ENCODE measurements around the gene KLK12.

KLK12 gene, protein sequence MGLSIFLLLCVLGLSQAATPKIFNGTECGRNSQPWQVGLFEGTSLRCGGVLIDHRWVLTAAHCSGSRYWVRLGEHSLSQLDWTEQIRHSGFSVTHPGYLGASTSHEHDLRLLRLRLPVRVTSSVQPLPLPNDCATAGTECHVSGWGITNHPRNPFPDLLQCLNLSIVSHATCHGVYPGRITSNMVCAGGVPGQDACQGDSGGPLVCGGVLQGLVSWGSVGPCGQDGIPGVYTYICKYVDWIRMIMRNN

DNA sequence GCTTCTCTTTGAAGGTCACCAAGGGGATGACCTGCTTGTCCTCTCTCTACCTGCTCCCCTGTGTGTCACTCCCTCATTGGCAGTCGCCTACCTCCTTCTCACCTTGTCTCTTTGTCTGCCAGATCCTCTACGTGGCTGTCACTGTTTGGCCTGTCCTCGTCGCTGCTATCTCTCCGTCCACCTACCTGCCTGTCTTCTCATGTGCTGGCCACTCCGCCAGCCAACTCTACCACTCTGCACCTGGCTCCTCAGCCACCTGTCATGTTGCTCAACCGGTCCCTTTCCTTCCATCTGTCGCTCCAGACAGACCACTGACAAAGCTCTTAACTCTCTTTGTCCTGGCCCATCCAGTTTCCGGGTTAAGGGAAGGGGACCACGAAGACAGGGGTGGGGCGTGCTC lies at the start of gene KLK12:
Gene KLK12 (minus strand): TSS at position 299 of the 400 bp plus-strand sequence. CDS start 381 bp downstream, outside the sequence.
- in situ Hi-C loops (cut with HindIII; ENCODE audit: low sequenced_read_pairs): no loop called here

GRCh38 chr19:51084505-51084904 lies 49.7 kb upstream of the KLK12 start:
- in situ Hi-C loops (cut with HindIII; ENCODE audit: low sequenced_read_pairs): no loop called here

DNA sequence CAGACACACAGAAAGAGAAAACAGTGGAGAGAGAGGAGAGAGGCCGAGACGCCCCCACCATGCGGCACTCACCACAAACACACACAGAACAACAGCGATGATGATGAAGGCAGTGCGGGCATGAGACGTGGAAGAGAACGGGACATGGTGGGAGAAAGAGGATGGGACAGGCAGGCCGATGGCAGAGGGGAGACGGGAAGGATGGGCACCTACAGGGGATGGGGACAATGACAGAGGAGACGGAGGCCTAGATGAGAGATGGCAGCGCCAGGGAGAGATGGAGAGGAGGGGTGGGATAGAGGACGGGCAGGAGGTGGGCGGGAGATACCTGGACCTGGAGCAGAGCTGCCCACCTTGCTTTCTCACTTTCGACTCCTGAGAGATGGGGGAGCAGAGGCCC lies 49.0 kb upstream of the KLK12 start:
- in situ Hi-C loops (cut with HindIII; ENCODE audit: low sequenced_read_pairs): no loop called here

DNA sequence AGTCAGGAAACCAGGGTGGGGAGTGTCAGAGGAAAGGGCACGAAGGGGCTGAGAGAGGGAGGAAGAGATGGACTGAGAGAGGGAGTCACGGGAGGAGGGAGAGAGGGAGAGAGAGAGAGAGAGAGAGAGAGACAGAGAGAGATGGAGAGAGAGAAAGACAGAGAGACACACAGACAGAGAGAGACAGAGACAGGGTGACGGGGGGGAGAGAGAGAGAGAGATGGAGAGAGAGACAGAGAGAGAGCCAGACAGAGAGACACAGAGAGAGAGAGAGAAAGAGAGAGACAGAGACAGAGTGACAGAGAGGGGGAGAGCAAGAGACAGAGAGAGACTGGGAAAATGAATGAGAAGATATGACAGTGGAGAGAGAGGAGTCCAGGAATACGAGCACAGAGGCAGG lies 48.4 kb upstream of the KLK12 start:
- in situ Hi-C loops (cut with HindIII; ENCODE audit: low sequenced_read_pairs): no loop called here

DNA sequence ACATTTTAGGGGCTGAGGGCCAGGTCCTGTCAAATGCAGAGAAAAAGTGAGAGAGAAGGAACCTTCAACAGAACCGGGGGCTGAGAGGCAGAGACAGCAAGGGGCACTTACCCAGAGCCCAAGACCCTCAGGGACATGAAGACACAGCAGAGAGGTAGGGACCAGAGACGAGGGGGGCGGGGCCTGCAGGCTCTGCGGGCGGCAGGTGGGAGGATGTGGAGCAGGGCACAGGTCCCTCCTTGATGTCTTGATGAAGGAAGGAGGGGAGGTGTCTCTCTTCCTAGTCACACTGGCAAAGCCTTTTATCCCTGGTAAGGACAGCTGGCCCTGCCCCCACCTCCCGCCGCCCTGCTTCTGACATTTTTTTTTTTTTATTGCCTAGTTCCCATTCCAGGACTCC lies 47.8 kb upstream of the KLK12 start, which contains the start of gene KLK14:
Gene KLK14 (minus strand): TSS at position 277 of the 400 bp plus-strand sequence. CDS start 273 bp downstream, at position 4.
- in situ Hi-C loops (cut with HindIII; ENCODE audit: low sequenced_read_pairs): no loop called here

DNA sequence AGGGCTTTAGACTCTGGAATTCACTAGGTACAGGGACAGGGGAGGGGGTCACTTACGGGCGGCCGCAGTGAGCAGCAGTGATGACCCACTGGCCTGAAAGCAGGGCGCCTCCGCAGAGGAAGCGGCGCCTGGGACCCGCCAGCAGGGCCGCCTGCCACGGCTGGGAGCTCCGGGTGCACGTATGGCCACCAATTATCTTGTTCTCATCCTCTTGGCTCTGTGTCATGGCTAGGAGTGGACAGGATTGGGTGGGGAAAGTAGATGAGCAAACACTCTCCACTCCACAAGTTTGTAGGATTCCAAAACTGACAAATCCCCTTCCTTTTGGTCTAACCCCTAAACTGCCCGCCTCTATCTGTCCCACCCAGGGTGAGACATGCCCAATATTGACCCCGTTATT lies 46.7 kb upstream of the KLK12 start:
- in situ Hi-C loops (cut with HindIII; ENCODE audit: low sequenced_read_pairs): no loop called here

GRCh38 chr19:51079481-51080110 lies 44.8 kb upstream of the KLK12 start:
- in situ Hi-C loops (cut with HindIII; ENCODE audit: low sequenced_read_pairs): no loop called here

DNA sequence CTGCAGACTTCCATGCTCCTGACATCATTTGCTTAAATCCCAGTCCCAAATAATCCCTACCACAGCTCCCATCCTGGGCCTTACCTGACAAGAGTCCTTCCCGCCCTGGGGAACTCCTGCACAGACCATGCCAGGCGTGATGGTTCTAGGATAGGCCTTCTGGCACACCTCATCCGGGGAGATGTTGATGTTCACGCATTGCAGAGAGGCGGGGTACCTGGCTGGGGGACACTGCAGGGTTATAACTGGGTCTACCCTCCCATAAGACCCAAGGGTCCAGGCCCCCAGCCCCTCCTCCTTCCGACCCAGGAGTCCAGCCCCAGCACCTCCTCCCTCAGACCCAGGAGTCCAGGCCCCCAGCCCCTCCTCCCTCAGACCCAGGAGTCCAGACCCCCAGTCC lies 43.9 kb upstream of the KLK12 start:
- in situ Hi-C loops (cut with HindIII; ENCODE audit: low sequenced_read_pairs): no loop called here

DNA sequence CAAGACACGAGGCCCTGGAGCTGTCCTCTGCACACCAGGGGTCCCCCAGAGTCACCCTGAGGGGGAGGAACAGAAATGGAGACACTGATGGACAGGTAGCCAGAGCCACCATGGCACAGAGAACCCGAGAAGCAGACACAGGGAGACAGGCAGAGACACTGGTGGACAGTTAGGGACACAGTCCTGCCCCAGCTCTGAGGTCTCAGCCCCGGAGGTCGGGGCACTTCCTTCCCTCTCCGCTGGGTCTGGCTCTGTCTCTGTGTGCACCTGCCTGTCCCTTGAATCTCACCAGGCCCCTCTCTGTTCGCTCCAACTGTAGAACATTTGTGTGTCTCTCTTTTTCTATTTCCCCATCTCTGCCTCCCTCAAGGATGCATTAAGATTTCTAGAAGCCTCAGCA lies 43.3 kb upstream of the KLK12 start:
- in situ Hi-C loops (cut with HindIII; ENCODE audit: low sequenced_read_pairs): no loop called here

DNA sequence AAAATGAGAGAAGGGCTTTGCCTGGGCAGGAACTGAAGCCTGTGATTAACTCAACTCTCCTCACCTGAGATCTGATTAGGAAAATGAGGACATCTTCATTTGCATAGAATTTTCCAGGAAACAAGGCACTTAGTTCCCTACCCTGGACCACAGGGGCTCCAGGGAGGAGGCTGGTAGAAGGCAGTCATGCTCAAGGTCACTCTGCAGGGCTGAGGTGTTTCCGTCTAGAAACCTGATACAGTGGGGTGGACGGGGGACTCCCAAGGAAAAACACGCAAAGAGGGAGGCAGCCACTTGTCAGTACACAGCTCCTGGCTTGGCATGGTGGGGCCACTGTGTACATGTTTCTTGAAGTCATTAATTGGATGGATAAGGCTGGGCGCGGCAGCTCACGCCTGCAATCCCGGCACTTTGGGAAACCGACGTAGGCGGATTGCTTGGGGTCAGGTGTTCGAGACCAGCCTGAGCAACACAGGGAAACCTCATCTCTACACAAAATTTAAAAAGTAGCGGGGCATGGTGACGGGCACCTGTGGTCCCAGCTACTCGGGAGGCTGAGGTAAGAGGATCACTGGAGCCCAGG lies 41.9 kb upstream of the KLK12 start:
- in situ Hi-C loops (cut with HindIII; ENCODE audit: low sequenced_read_pairs): no loop called here

- in situ Hi-C loops (cut with HindIII; ENCODE audit: low sequenced_read_pairs): no loop called here
Observed at GRCh38 chr19:51075998-51076397, 41.2 kb upstream of the KLK12 start.

DNA sequence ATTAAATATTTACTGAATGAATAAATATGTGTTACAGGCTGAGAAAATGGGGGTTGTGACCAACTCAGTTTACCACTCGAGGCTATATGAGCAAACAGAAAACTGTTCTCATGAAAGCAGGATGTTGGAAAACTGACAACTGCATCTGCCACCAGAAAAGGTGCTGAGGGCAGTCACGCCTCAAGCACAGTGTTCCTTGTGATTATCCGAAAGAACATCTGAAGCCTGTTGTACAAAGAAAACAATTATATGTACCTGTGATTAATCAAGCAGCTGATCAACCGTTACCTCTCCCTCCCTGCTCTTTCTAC lies 36.2 kb upstream of the KLK12 start:
- in situ Hi-C loops (cut with HindIII; ENCODE audit: low sequenced_read_pairs): no loop called here

DNA sequence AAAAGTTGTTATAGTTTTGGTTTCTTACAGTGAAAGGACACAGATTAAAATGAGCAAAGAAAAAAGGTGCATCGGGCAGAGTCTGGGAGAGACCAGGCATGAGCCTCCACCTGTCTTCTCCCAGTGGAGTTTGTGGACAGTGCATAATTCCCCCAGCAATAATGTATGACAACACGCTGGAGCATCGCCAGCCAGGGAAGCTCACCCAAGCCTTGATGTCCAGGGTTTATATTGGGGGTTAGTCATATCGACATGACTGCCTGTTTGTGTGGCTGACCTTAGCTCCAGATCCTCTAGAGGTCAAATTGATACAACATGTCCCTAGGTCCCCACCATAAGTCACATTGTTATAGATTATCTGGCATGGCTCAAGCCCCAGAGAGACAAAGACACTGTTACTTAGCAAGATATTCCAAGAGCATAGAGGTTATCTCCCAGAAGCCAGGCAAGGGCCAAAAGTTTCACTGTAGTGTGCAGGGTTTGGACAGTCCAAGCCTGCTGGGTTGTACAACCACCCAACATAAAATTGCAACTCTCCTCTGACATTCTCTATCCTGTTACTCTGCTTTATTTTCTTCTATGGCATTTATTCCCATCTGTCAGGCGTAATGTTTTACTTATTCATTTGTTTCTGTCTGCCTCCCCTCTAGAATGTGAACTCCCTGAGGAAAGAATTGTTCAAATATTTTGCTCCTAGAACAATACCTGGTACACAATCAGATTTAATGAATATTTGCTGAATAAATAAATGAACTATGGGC lies 35.7 kb upstream of the KLK12 start:
- in situ Hi-C loops (cut with HindIII; ENCODE audit: low sequenced_read_pairs): no loop called here

GRCh38 chr19:51066393-51067186 lies 31.8 kb upstream of the KLK12 start:
- in situ Hi-C loops (cut with HindIII; ENCODE audit: low sequenced_read_pairs): no loop called here

DNA sequence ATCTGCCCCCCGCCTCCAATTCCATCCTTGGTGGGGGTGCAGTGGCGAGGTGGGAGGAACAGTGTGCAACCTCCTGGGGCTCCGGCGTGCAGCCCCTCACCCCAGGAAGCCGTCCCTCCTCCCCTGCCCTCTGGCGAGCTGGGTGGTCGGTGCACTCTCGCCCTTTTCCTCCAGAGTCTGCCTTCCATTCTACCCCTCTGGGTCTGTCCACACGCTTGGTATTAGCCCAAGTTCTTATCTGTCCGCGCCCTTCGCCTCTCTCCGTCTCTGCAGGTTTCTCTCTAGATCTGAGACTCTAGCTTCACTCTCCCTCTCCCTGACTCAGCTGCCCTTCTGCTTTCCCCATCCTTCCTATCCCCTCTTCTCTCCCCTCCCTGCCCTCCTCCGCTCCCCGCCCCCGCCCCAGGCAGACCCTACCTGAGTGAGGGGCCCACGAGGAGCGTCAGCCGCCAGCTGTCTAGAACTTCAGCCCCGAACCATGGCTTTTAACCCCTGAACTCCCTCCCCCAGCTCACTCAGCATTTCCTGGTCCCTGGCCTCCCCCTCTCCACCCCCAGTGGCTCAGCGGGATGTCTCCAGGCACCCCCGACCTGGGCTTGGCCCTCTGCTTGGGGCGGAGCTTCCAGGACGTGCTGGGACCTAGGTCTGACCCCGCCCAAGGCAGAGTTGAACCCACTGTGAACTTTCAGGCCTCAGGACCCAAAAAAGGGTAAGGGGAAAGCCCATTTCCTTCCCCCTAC lies 30.6 kb upstream of the KLK12 start:
- in situ Hi-C loops (cut with HindIII; ENCODE audit: low sequenced_read_pairs): no loop called here

DNA sequence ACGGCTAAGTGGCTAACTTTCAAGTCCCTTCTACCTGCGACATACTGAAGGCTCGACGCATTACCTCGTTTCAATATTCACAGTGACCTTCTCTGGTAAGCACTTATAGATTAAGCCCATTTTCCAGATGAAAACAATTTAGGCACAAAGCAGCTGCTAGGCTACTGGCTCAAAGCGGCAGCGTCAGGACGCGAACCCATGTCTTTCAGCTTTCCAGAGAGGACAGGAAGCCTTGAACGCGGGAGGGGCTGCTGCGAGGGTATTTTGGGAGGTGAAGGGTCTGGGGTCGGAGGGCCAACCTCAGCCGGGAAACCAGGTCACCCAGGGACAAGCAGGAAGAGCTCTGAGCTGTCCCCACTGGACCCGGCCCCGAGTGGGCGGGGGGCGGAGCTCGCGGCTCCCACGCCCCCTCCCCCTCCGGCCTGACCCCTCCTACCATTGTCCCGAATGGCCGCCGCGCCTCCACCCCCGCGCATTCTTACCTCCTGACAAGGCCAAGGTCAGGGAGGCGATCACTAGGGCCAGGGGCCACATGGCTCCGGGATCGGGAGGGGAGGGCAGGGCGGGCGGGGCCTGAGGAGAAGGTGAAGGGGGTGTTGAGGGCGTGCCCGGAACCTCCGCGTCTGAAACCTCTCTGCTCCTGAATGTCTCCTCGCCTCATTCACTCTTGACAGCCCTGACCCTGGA lies 29.9 kb upstream of the KLK12 start, which contains the start of gene KLK13:
Gene KLK13 (minus strand): TSS at position 559 of the 687 bp plus-strand sequence. CDS start 25 bp downstream, at position 534.
- in situ Hi-C loops (cut with HindIII; ENCODE audit: low sequenced_read_pairs): no loop called here

GRCh38 chr19:51063664-51064063 lies 28.9 kb upstream of the KLK12 start:
- in situ Hi-C loops (cut with HindIII; ENCODE audit: low sequenced_read_pairs): no loop called here

DNA sequence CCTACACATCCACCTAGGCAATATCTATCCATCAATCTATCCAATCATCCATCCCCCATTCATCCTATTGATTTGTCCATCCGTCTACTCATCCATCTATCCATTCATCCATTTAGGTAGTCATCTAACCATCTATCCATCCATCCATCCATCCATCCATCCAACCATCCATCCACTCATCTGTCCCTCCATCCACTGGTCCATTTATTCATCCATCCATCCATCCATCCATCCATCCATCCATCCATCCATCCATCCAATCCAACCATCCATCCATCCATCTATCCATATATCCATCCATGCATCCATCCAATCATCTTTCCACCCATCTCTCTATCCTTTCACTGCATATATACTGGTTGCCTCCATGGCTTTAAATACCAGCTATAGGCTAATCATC lies 26.2 kb upstream of the KLK12 start:
- in situ Hi-C loops (cut with HindIII; ENCODE audit: low sequenced_read_pairs): no loop called here

DNA sequence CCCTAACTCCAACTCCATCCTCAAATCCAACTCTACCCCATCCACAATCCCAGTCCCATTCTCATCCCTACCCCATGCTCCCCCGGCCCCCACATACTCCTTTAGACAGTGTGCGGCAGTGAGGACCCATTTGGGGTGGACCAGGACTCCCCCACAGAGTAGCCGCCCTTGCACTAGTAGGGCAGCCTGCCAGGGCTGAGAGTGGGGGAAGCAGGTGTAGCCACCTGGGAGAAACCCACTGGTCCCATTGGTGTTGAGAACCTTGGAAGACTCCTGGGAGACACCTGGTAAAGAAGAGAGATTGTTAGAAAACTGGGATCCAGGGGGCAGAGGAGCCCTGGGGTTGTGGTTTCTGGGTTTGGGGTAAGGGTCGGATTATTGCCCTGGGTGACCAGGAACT lies 25.5 kb upstream of the KLK12 start:
- in situ Hi-C loops (cut with HindIII; ENCODE audit: low sequenced_read_pairs): no loop called here

DNA sequence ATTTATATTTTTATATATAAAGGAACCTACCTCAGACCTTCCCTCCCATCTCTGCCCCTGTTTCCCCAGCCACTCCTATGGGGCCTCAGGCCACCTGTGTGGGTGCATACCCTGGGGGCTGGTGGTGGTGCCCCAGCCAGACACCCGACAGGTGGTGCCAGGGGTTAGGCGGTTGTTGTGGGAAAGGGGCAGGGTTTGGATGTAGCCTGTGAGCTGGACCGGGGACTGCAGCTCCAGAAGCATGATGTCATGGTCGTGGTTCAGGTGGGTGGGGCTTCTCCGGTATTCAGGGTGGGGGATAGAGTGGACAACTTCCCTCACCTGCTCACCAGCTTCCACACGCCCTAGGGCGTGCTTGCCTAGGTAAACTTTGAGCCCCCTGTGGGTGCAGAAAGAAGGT lies 24.9 kb upstream of the KLK12 start:
- in situ Hi-C loops (cut with HindIII; ENCODE audit: low sequenced_read_pairs): no loop called here
